ENCODE results near the gene MID1.

Gene MID1

GRCh38 chrX:10416424-10416823 is 204.0 kb downstream of the MID1 start:
- Histone ChIP-seq H3K4me1 (ENCODE audit: insufficient read depth, low read length) (no peaks in the 10 kb centered on the region), H3K27ac (ENCODE audit: low read depth, low read length) (no peak overlapping the region), H3K9me3 (ENCODE audit: low read length) (no peaks in the 10 kb centered on the region), H3K36me3 (ENCODE audit: insufficient read depth, low read length) (no peaks in the 10 kb centered on the region), H3K9ac (ENCODE audit: low read length) (no peak overlapping the region), H3K27me3 (ENCODE audit: control insufficient read depth in 1 of 2, insufficient read depth in 2 of 2, low read length in 2 of 2) (no peaks in the 10 kb centered on the region), H3K4me3 (ENCODE audit: low read depth in 1 of 2, low read length in 2 of 2) (no peak overlapping the region)

DNA sequence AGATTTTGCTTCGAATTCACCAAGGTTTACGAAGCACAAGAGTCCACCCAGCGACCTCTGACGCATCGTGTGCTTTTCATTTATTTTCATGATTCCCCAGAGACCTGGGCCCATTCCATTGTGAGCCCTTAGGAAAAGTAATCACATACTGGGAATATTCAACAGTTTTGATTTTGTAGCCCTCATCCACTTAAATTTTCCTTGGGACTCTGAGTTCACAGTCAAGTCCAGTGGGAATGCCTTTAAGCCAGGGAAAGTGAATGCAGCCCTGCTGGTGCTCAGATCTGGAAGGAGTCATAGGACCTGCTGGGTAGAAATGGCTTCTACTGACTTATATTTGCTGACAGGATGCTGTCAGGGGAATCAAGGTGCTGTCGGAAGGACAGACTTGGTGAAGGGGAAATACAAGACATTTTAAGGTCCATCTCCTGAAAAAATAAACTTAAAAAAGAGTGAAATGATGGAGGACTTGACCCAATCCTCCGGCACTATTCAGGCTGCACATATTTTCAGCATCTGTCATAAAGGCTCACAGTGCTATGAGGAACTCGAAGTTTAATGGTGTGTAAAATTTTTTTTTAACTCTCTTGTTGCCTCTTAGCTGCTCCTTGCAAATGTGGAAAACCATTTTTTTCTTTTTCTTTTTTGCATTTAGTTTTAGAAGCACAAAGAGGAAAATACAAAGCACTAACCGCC is 204.9 kb downstream of the MID1 start:
- H3K27ac ChIP-seq (ENCODE audit: low read depth, low read length) = no peak overlapping the region

DNA sequence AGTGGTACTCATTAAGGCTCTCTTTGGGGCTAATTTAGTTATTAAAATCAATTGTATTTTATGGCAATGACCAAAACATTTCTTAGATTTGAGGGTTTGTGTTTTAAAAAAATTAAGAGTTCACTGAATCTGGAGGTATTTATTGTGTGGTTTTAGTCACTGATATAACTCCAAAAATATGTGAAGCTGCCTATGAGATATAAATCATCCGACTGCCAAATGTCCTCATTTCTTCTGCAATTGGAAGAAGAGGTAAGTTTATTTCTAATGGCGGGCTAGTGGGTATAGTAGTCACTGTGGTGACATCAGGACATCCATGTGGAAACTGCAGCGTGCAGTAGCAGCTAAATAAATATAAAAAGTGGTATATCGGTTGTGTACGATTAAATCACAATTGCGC is 205.5 kb downstream of the MID1 start:
- Histone ChIP-seq H3K4me3 (ENCODE audit: low read depth in 1 of 2, low read length in 2 of 2) (no peak overlapping the region), H3K4me1 (ENCODE audit: insufficient read depth, low read length) (peaks cover 8% of the 10 kb centered on the region), H3K36me3 (ENCODE audit: insufficient read depth, low read length) (no peaks in the 10 kb centered on the region), H3K27ac (ENCODE audit: low read depth, low read length) (no peak overlapping the region), H3K9ac (ENCODE audit: low read length) (no peak overlapping the region), H3K27me3 (ENCODE audit: control insufficient read depth in 1 of 2, insufficient read depth in 2 of 2, low read length in 2 of 2) (no peaks in the 10 kb centered on the region), H3K9me3 (ENCODE audit: low read length) (no peaks in the 10 kb centered on the region)

More for the DNA sequence above, 204.9 kb downstream of the MID1 start:
- H3K9ac ChIP-seq (ENCODE audit: low read length) = no peak overlapping the region
- H3K36me3 ChIP-seq (ENCODE audit: insufficient read depth, low read length) = no peaks in the 10 kb centered on the region
- H3K4me3 ChIP-seq (ENCODE audit: low read depth in 1 of 2, low read length in 2 of 2) = no peak overlapping the region
- no peaks in the 10 kb centered on the region for H3K9me3 ChIP-seq (ENCODE audit: low read length)
- H3K27me3 ChIP-seq (ENCODE audit: control insufficient read depth in 1 of 2, insufficient read depth in 2 of 2, low read length in 2 of 2) = no peaks in the 10 kb centered on the region
- H3K4me1 ChIP-seq (ENCODE audit: insufficient read depth, low read length) = peaks cover 3% of the 10 kb centered on the region

DNA sequence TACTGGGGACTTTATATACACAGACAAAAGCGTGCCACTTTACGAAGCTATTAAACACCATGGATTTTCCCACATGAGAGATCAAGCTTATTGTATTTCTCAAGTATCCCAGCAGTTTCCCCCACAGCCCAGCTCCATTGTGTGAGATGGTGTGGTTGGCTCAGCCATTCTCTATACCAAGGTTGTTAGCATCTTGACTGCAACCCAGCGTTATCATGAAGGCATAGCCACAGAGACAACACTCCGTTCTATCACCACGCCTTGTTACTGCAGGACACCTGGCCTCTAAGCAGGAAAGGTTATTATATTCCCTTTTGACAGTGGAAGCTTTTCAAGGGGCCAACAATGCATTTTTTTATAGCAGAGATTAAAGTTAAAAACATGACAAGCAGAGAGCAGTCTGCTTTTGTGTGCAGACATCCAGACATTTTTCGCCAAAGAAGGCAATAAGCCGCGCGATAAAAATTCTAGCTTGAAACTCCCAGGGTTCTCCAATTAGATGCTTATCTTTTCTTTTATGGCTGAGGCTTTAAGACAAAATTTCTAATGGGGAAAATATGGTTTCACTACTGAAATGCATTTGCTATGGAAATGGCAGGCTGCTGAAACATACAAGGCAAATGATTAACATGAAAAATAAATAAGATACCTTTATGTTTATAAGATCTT is 206.1 kb downstream of the MID1 start:
- H3K4me1 ChIP-seq (ENCODE audit: insufficient read depth, low read length) = peaks cover 11% of the 10 kb centered on the region
- H3K9me3 ChIP-seq (ENCODE audit: low read length) = no peaks in the 10 kb centered on the region
- H3K4me3 ChIP-seq (ENCODE audit: low read depth in 1 of 2, low read length in 2 of 2) = no peak overlapping the region
- no peaks in the 10 kb centered on the region for H3K36me3 ChIP-seq (ENCODE audit: insufficient read depth, low read length)
- H3K27ac ChIP-seq (ENCODE audit: low read depth, low read length) = no peak overlapping the region
- H3K9ac ChIP-seq (ENCODE audit: low read length) = no peak overlapping the region
- no peaks in the 10 kb centered on the region for H3K27me3 ChIP-seq (ENCODE audit: control insufficient read depth in 1 of 2, insufficient read depth in 2 of 2, low read length in 2 of 2)

GRCh38 chrX:10404436-10404835 is 215.9 kb downstream of the MID1 start:
- H3K4me3 ChIP-seq (ENCODE audit: low read depth in 1 of 2, low read length in 2 of 2) = no peak overlapping the region
- H3K27me3 ChIP-seq (ENCODE audit: control insufficient read depth in 1 of 2, insufficient read depth in 2 of 2, low read length in 2 of 2) = no peaks in the 10 kb centered on the region
- no peaks in the 10 kb centered on the region for H3K9me3 ChIP-seq (ENCODE audit: low read length)
- no peaks in the 10 kb centered on the region for H3K4me1 ChIP-seq (ENCODE audit: insufficient read depth, low read length)
- no peak overlapping the region for H3K9ac ChIP-seq (ENCODE audit: low read length)
- H3K36me3 ChIP-seq (ENCODE audit: insufficient read depth, low read length) = no peaks in the 10 kb centered on the region
- H3K27ac ChIP-seq (ENCODE audit: low read depth, low read length) = no peak overlapping the region

GRCh38 chrX:10401239-10401638 is 219.1 kb downstream of the MID1 start:
- Histone ChIP-seq H3K9me3 (ENCODE audit: low read length) (no peaks in the 10 kb centered on the region), H3K27me3 (ENCODE audit: control insufficient read depth in 1 of 2, insufficient read depth in 2 of 2, low read length in 2 of 2) (no peaks in the 10 kb centered on the region), H3K4me3 (ENCODE audit: low read depth in 1 of 2, low read length in 2 of 2) (no peak overlapping the region), H3K27ac (ENCODE audit: low read depth, low read length) (no peak overlapping the region), H3K36me3 (ENCODE audit: insufficient read depth, low read length) (no peaks in the 10 kb centered on the region), H3K4me1 (ENCODE audit: insufficient read depth, low read length) (no peaks in the 10 kb centered on the region), H3K9ac (ENCODE audit: low read length) (no peak overlapping the region)

DNA sequence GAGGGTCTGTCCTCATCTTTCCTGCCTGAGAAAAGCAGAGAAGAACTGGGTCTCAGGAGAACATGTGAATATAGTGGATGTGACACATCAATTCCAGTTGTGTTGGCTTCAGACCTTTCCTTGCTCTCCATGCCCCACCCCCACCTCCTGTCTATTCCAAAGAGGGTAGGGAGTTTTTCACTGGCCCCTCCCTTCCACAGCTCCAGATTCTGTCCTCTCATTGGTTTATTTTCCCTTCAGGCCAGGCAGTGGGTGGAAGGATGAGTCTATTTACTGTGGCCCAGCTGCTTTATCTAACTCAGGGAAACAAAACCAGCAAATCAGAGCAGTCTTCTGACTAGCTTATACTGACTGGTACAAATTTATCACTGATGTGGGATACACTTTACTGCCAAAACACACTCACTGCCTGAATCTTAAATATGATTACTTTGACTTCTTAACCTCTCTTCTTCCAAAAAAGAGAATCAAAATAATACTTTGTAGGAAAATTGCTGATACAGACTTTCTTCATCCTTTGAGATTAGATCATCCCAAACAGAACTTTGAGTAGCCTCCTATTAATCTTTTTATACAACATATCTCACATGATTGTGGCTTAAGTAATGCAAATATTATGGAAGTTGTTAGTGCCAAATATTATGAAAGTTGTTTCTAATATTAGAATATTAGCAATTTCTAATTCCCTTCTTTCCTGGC is 221.2 kb downstream of the MID1 start:
- Histone ChIP-seq H3K36me3 (ENCODE audit: insufficient read depth, low read length) (no peaks in the 10 kb centered on the region), H3K4me1 (ENCODE audit: insufficient read depth, low read length) (no peaks in the 10 kb centered on the region), H3K4me3 (ENCODE audit: low read depth in 1 of 2, low read length in 2 of 2) (no peak overlapping the region), H3K9ac (ENCODE audit: low read length) (no peak overlapping the region), H3K27me3 (ENCODE audit: control insufficient read depth in 1 of 2, insufficient read depth in 2 of 2, low read length in 2 of 2) (no peaks in the 10 kb centered on the region), H3K9me3 (ENCODE audit: low read length) (no peaks in the 10 kb centered on the region), H3K27ac (ENCODE audit: low read depth, low read length) (no peak overlapping the region)

GRCh38 chrX:10398215-10398614 is 222.2 kb downstream of the MID1 start:
- no peak overlapping the region for H3K9ac ChIP-seq (ENCODE audit: low read length)

DNA sequence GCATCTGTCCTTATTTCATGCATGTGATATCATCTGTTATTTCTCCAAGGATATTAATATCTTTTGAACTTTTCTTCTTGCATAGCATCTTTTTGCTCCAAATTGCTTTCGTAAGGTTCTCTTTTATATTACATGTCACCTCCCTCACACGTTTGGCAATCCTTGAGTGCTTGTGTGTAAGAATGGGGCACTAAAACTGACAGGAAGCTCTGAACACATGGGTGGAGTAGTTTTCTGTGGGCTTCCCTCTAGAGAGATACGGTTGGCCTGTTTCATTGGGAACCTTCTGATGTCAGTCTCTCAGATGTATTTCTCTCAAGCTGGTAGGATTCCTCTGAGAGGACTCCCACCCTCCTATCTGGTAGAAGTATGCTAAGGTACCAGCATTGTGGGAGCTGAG is 223.0 kb downstream of the MID1 start:
- no peaks in the 10 kb centered on the region for H3K36me3 ChIP-seq (ENCODE audit: insufficient read depth, low read length)
- H3K9me3 ChIP-seq (ENCODE audit: low read length) = no peaks in the 10 kb centered on the region
- no peak overlapping the region for H3K9ac ChIP-seq (ENCODE audit: low read length)
- no peaks in the 10 kb centered on the region for H3K4me1 ChIP-seq (ENCODE audit: insufficient read depth, low read length)
- no peaks in the 10 kb centered on the region for H3K27me3 ChIP-seq (ENCODE audit: control insufficient read depth in 1 of 2, insufficient read depth in 2 of 2, low read length in 2 of 2)
- H3K27ac ChIP-seq (ENCODE audit: low read depth, low read length) = no peak overlapping the region
- no peak overlapping the region for H3K4me3 ChIP-seq (ENCODE audit: low read depth in 1 of 2, low read length in 2 of 2)

More at GRCh38 chrX:10398215-10398614, 222.2 kb downstream of the MID1 start:
- Histone ChIP-seq H3K4me1 (ENCODE audit: insufficient read depth, low read length) (no peaks in the 10 kb centered on the region), H3K9me3 (ENCODE audit: low read length) (no peaks in the 10 kb centered on the region), H3K27me3 (ENCODE audit: control insufficient read depth in 1 of 2, insufficient read depth in 2 of 2, low read length in 2 of 2) (no peaks in the 10 kb centered on the region), H3K4me3 (ENCODE audit: low read depth in 1 of 2, low read length in 2 of 2) (no peak overlapping the region), H3K36me3 (ENCODE audit: insufficient read depth, low read length) (no peaks in the 10 kb centered on the region), H3K27ac (ENCODE audit: low read depth, low read length) (no peak overlapping the region)

DNA sequence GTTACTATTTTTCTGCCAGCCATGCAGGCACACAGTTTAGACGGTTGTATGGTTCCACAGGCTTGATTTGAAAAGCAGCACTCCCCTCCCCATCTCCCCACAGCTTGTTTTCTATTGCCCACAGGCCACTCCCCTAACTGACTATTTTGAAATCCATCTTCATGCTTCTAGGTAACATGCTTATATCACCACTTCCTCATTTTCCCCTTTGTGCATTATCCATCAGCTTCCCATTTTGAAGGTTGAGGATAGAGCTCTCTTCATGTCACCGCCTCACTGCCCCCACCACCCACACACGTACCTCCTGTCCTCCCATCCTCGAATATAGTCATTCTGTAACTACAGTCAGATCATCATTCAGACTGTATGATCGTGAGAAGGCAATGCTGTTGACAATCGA is 224.7 kb downstream of the MID1 start:
- no peaks in the 10 kb centered on the region for H3K36me3 ChIP-seq (ENCODE audit: insufficient read depth, low read length)
- no peak overlapping the region for H3K4me3 ChIP-seq (ENCODE audit: low read depth in 1 of 2, low read length in 2 of 2)
- no peak overlapping the region for H3K27ac ChIP-seq (ENCODE audit: low read depth, low read length)
- H3K9me3 ChIP-seq (ENCODE audit: low read length) = no peaks in the 10 kb centered on the region
- H3K9ac ChIP-seq (ENCODE audit: low read length) = no peak overlapping the region
- no peaks in the 10 kb centered on the region for H3K27me3 ChIP-seq (ENCODE audit: control insufficient read depth in 1 of 2, insufficient read depth in 2 of 2, low read length in 2 of 2)
- no peaks in the 10 kb centered on the region for H3K4me1 ChIP-seq (ENCODE audit: insufficient read depth, low read length)
